Prostate gland (tissue), 2 donors: ENCODE measurements around the gene TBC1D16.

Experiments
- POLR2A ChIP-seq: fragments of 450-650 bp; IDR thresholded peaks from one replicate; pipeline ENCODE4 v1.6.1; 2016; ENCODE audit warnings: antibody characterized with exemption, mild to moderate bottlenecking
- TF ChIP-seq, protein P1 (sequence below), 4 experiments: fragments of 200-600 bp in 2 of 4; fragments of 450-650 bp in 2 of 4; sonication (generic) in 2 of 4; IDR thresholded peaks; 1 replicate in 3 of 4; 2 replicates in 1 of 4; pipeline ENCODE4 v1.5.1; 2016 to 2019; ENCODE audit warnings: antibody characterized with exemption in 4 of 4, mild to moderate bottlenecking in 2 of 4, moderate library complexity in 2 of 4

DNA sequence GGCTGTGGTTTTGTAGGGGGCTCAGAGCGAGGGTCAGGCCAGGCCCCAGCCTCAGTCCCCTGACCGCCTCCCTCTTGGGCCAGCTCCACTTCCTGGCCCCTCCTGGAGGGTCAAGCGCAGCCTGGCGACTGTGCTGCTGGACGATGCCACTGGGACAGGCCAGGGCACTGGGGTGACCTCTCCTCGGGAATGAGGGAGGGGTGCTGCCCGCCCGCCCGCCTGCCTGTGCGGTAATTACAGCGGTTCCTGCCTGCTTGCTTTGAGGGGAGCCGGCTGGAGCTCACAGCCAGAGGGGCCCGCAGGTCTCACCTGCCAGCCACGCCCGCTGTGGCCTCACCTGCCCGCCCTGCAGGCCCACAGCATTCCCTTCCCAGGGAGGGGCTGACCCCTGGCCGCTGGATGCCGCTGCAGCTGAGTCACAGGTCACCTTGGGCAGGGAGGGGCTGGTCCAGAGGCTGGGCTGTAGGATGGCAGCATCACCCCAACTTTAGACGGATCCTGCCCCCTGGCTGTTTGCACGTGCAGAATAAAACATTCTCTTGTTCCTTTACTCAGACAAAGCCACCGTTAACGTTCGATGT is 119.7 kb downstream of the TBC1D16 start:
- TF ChIP-seq, protein P1, sequence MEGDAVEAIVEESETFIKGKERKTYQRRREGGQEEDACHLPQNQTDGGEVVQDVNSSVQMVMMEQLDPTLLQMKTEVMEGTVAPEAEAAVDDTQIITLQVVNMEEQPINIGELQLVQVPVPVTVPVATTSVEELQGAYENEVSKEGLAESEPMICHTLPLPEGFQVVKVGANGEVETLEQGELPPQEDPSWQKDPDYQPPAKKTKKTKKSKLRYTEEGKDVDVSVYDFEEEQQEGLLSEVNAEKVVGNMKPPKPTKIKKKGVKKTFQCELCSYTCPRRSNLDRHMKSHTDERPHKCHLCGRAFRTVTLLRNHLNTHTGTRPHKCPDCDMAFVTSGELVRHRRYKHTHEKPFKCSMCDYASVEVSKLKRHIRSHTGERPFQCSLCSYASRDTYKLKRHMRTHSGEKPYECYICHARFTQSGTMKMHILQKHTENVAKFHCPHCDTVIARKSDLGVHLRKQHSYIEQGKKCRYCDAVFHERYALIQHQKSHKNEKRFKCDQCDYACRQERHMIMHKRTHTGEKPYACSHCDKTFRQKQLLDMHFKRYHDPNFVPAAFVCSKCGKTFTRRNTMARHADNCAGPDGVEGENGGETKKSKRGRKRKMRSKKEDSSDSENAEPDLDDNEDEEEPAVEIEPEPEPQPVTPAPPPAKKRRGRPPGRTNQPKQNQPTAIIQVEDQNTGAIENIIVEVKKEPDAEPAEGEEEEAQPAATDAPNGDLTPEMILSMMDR (IDR thresholded peaks at IDR 0.05) = peak in 2 of 4 experiments; percentile 23 to 50
- TF ChIP-seq POLR2A = no peak
